NCI-H748 treated with DMSO at 0.1 percent for 48 hours (cell line): ENCODE data around the gene COX8C.

Source experiments
- DNase-seq: peaks from one replicate; lab custom pipeline; 2025; lab: John Stamatoyannopoulos, UW

Gene COX8C, protein sequence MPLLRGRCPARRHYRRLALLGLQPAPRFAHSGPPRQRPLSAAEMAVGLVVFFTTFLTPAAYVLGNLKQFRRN

DNA sequence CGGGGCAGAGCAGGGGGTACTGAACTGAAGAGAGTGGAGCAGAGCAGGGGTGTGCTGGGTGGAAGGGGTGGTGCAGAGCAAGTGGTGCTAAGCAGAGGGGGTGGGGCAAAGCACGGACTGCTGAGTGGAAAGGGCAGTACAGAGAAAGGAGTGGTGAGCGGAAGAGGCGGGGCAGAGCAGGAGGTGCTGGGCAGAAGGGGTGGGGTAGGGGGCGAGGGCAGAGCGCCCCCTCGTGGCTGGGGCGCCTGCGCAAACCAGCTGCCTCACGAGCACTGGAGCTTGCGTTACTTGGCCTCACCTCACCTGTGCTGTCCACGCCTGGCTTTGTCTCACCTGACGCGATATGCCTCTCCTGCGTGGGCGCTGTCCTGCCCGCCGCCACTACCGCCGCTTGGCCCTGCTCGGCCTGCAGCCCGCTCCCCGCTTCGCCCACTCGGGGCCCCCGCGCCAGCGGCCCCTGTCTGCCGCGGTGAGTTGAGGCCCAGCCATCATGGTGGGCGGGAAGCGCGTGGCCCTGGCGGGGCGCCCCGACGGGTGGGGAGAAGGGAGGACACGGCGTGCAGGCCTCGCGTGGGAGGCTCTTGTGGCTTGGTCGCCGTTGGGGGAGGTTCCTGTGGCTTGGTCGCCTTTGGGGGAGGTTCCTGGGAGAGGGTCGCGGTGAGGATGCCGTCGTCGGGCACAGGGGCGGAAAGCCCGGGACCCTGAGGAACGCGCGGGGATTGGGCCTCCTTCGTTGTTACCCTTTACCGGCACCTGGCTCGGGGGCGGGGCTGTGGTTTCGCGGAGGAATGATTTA is at the start of gene COX8C:
Gene COX8C, plus strand, starts transcription at position 257 of the 796 bp plus-strand sequence. Its CDS starts 87 bp downstream, at position 344.
- DNase-seq: no peak

DNA sequence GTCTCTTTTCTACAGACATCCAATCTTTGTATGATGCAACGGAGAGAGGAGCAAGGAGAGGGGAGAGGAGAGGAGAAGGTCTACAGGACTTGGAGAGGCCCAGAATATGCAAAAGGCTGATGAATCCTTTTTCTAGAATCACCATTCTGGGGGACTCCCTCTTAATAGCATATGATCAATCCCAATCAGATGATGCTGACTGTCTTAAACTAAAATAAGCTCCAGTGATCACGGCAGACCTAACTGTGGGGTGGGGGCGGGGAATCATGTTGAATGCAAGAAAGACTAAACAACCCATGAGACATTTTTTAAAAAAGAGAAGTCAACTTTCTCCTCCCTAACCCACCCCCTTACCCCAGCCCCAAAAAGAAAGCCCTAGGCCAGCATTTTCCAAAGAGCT is 47.6 kb upstream of the COX8C start:
- no peak for DNase-seq

DNA sequence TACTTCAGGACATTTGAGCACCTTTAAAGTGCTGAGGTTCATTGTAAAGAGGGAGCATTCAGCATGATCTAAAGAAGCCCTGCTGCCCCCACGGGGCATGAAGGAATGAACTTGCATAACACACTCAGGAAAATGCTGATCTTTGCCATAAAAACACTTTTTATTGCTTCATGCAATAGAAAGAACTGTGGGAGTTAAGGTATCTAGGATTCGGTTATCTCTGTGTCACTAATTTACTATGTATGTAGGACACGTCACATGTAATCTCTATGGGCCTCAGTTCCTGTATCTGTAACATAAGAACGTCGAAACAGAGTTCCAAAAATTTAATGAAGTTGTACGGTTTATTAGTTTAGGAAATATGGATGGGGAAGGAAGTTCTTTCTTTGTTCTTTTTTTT is 47.1 kb upstream of the COX8C start:
- DNase-seq: no peak

DNA sequence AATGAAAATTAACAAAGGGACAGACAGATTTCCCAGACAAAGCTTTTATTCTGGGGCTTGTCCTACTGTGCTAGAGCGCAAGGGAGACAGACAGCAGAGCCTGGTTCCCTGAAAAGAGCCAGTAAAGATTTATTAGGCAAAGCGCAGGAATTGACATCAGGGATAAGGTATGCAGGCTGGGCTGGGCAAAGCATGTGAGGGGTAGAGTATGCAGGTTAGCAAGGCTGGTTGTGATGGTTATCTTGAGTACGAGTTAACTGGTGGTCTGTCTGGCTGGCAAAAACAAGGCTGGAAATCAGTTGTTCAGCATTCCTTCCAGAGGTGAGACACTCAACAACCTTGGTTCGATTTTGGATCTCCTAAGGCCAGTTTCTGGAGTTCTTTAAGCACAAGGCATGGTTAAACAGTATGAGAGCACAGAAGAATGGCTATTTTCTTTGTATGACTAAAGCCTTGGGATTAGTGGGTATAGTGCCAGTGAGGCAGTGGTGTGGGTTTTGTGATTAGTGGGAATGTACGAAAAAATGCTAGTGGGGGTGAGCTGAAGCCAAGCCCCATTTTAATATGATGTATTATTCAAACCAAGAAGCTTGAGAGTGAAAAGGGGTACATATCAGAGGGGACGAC is 45.0 kb upstream of the COX8C start:
- no peak for DNase-seq

DNA sequence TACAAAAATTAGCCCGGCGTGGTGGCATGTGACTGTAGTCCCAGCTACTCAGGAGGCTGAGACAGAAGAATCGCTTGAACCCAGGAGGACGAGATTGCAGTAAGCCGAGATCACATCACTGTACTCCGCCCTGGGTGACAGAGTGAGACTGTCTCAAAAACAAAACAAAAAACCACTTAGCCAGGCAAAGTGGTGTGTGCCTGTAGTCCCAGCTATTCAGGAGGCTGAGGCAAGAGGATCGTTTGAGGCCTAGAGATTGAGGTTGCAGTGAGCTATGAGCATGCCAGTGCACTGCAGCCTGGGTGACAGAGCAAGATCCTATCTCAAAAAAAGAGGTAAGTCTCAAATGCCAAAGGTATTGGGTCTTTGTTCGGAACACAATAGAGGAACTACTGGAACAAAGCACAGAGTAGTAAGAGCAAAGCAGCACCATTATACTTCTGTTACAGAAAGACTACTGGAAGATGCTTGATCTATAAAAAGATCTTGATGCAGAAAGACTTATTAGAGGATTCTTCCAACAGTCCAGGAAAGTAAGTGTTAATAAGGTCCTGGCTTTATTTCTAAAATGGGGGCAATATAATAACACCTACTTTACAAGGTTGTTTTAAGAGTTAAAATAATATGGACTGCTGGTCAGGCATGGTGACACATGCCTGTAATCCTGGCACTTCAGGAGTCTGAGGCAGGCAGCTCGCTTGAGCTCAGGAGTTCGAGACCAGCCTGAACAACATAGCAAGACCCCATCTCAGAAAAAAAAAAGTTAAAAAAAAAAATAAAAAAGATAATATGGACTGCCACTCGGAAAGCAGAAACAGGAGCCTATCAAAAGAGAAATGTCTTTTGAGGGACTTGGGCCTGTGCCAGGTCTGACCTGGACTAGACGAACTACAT is 44.0 kb upstream of the COX8C start:
- DNase-seq: no peak

DNA sequence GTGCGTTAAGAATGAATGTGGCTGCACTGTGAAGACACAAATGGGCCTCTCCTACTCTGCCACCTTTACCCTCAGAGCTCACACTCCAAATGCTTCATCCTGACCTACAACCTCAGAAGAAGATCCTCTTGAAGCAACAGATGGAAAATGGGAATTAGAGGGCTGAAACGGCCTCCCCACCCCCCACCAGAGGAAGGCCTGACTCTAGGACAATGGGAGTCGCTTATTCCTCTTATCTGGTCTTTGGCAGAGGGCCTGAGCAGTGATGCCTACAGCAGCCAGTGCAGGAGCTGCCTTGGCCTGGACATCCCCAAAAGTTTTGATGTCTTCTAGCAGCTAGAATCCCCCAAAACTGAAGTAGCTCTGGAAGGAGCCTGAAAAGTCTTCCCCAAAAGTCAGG is 43.3 kb upstream of the COX8C start:
- no peak for DNase-seq

DNA sequence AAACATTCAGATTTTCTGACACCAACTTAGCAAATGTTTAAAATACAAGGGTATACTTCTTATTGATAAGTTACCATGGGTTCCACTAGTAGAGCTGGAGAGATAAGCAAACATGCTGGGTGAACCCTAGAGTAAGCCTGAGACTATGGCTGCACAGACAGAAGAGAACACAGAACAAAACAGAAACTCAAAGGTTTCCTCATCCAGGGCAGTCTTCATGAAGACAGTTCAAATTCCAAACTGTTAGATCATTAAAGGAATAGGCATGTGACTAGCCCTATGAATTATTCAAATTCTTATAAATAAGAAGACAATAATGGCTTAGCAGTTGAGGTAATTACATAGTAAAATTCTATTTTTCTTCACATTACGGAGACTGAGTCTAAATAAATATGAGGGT is 42.2 kb upstream of the COX8C start:
- no peak for DNase-seq

DNA sequence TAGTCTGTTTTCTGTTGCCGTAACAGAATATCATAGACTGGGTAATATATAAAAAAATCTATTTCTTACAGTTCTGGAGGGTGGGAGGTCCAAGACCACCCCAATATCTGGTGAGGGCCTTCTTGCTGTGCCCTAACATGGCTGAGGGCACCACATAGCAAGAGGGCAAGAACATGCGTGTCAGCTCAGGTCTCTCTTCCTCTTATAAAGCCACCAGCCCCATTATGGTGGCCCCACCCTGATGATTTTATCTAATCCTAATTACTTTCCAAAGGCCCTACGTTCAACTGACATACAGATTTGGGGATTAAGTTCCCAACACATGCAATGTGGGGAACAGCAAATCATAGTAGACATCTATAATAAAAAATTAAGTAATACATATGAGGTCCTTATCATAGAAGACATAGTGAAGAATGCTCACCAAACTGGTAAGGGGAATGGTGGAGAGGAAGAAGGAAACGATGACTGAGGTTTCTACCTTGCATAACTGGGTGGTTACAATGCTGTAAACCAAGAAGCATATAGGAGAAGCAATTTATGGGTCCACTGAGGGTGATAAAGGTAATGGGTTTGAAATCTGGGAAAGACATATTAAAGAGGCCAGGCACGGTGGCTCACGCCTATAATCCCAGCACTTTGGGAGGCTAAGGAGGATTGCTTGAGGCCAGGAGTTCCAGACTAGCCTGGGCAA is 41.1 kb upstream of the COX8C start:
- DNase-seq: no peak

DNA sequence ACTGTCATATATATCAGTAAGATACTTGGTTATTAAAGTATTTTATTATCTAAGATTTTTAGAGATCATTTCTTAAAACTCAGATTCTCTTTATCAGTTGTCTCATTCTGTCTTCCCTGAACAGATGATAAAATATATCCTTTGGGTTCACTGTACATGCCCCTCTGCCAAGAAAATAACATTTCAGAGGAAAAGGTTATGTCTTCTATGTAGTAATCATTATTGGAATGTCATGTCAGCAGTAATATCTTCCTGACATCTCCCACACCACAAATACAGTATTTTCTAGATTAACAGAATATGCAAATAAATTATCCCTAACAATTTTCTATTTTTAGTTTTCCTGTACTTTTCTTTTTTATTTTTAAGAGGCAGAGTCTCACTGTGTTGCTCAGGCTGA is 40.2 kb upstream of the COX8C start:
- no peak for DNase-seq

DNA sequence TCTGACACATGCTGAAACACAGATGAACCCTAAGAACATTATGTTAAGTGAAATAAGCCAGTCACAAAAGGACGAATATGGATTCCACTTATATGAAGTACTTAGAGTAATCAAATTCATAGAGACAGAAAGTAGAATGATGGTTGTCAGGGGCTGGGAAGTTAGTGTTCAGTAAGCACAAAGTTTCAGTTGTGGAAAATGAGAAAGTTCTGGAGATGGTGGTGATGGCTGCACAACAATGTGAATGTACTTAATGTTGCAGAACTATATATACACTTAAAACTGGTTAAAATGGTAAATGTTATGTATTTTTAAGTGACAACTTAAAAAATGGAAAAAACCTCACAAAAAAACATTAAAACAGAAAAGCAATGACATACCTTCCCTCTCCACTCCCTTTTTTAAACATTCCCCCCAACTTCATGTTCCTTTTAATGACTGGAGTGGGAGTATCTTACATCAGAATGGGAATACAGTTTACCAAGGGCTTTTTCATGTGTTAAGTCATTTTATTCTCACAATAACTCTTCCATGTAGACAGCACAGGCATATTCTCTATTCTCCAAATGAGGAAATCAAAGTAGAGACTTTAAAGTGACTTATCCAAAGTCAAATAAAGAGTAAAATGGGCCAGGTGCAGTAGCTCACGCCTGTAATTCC is 38.2 kb upstream of the COX8C start:
- no peak for DNase-seq

DNA sequence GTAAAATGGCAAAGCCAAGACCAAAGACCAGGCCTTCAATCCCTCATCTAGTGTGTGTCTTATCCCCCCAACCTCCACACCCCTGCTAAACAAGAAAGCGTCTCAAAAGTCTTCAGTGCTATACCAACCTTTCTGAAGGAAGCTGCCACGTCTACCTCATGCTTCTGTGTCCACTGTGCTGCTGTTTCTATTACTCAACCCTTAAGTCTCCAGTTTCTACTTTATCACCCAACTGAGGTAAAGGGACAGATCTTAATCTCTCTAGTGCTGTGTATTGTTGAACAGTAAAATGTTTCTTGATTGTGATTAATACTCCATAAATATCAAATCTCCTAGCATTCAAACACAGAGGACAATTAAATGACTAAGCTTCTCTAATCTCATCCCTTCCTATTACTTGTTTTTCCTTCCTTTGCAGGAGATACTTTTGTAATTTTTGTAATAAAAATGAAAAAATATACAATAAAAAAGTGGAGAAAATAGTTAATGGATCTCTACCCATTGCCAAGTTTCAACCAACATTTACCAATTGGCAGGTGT is 37.5 kb upstream of the COX8C start:
- DNase-seq: no peak

DNA sequence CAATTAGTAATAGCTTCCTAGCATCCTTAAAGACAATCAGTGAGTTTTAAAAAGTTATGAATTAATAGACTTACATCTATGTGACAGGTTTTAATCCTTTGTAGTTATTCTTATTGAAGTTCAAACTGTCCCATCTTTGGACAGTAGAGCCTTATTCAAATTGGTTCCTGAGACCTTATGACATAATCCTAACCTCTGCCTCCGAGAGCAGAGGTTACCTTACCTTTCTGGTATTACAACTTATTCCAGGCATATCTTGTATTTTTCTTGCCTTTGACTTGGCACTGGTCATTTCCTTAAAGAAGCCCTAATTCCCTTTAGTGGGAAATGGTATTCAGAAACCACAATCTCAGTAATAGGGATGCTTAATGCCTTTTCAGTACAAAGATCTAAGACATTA is 35.9 kb upstream of the COX8C start:
- no peak for DNase-seq

DNA sequence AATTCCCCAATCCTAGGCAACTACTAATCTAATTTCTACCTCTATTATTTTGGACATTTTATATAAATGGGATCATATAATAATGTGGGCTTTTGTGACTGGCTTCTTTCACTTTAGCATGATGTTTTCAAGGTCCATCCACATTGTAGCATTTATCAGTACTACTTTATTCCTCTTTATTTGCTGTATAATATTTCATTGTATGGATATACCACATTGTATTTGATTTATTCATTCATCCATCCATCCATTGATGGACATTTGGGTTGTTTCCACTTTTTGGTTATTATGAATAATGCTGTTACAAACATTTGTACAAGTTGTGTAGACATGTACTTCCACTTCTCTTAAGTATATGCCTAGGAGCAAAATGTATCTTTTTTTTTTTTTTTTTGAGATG is 31.4 kb upstream of the COX8C start:
- no peak for DNase-seq

DNA sequence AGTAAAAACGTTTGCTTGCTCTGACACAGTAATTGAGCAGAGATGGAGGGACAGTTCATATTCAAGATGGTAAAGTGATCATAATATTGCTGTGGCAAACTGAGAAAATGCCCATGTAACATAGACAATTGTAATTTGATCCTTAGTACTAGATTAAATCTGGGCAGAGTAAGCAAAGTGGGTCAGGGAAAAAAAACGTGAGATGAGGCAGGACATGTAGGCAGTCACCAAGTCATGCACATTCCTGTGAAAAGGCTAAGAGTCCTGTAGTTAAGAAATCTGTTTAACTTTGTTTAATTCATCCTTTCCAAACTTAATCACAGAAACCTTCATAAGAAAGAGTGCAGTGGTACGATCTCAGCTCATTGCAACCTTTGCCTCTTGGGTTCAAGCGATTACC is 30.3 kb upstream of the COX8C start:
- no peak for DNase-seq

DNA sequence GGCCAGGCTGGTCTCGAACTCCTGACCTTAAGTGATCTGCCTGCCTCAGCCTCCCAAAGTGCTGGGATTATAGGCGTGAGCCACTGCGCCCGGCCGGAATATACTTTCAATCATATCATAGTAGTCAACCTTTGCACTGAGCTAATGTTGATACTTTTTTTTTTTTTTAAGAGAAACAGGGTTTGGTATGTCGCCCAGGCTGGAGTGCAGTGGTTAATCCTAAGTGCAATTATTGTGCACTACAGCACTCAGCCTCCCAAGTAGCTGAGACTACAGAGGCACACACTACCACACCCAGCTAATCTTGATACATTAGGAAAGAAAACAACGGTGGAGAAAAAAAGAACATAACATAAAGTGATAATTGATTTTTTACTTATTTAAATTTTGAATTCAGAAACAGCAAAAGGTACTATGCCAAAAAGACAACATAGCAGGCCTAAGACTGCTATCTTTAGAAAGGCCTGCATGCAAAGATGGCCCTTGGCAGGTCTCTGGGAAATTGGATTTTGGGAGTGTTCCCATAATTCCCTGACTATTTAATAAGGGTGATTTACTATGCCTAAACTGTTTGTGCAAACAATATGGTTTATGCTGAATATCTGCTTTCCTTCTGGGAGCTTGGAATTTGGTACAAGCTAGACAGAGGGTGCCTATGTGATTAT is 29.6 kb upstream of the COX8C start:
- no peak for DNase-seq

DNA sequence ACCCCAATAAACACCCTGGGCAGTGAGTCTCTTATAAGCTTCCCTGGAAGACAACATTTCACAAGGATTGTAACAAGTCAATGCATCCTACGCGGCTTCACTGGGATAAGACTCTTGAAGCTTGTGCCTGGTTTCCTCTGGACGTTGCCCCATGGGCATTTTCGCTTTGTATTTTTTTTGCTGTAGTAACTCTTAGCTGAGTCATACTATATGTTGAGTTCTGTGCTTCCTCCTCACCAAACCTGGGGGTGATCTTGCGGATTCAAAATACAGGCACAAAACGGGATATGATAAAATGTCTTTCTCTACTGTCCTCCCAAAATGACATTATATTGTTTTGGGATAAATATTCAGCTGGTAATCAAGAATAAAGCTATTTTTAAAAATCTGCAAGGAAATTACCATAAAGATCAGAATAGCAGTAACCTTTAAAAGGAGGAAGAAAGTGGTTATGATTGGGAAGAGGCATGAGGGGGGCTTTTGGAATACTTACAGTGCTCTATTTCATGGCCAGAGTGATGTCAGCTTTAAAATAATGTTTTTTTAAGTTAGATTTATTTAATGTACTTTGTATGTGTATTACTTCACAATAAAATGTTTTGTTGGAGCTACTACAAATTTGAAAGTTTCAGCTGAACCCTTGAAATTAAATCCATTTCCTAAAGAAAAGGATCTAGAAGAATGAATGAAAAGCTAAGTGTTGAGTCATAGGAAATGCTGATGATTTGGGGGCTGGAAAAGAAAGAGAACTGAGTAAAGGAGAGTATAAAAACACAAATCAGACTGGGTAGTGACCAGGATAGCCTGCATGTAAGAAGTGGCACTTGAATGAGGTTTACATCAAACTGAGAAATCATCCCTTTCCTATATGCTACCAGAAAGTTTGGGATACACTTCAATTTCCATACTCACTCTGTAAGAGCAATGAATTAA is 28.8 kb upstream of the COX8C start:
- DNase-seq: no peak

DNA sequence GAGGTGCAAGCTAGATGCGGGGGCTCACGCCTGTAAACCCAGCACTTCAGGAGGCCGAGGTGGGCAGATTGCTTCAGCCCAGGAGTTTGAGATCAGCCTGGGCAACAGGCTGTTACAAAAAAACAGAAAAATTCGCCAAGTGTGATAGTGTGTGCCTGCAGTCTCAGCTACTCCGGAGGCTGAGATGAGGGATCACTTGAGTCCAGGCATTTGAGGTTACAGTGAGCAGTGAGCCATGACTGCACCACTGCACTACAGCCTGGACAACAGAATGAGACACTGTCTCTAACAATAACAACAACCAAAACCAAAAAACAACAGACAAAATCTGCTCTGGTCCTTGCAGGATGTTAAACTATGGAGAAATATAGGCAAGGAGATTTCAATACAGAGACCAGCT is 28.1 kb upstream of the COX8C start:
- DNase-seq: no peak

DNA sequence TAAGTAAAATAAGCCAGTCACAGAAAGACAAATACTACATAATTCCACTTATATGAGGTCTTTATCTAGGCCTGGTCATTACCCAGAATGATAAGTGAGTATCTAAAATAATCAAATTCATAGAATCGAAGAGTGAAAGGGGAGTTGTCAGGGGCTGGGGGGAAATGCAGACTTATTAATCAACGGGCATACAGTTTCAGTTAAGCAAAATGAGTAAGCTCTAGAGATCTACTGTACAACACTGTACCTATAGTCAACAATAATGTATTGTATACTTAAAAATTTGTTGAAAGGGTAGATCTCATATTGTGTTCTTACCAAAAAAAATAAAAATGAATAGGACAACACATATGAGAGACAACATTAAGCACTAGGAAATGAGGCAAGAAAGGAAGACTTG is 27.5 kb upstream of the COX8C start:
- no peak for DNase-seq

DNA sequence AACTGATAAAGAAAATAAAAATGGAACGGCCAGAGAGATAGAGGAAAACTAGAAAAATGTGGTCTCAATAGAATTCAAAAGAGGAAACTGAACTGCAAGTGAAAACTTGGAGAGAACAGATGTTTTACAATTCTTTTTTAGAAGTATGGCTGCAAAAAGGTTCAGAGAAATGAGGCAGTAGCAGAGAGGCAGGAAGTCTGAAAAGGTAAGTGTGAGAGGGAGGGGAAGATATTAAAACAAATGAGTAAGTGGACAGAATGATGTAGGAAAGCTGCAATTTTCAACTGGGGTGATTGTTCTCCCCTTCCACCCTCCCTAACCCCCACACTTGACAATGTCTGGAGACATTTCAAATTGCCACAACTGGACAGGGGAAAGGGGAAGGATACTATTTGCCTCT is 27.0 kb upstream of the COX8C start:
- no peak for DNase-seq

DNA sequence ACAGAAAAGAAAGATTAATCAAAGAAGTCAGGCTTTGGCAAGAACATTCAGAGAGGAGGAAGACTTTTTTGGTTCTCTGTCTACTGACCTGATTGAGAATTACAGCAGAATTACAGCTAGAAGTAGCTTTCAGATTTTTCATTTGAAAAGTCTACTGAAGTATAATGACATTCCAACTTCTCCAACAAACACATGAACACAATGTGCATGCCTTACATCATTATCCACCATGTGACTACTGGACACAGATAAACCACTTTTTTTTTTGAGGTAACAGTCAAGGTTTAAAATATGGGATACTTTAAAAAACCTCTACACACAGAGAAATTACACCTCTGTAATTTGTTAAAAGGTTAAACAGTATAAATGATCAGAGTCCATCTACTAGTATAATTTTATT is 26.5 kb upstream of the COX8C start:
- no peak for DNase-seq
